Erythroblast (primary cell): ENCODE results near the gene CPLX3.

ENCODE experiments used
- GATA1 ChIP-seq: IDR thresholded peaks from 2 replicates; pipeline ENCODE4 v1.6.1; 2011; ENCODE audit warnings: low read depth, mild to moderate bottlenecking, control low read depth, low read length, moderate library complexity
- POLR2A ChIP-seq: IDR thresholded peaks from 2 replicates; pipeline ENCODE4 v1.6.1; 2011; ENCODE audit warnings: mild to moderate bottlenecking, low read length

- TF ChIP-seq POLR2A (no peak), GATA1 (no peak)
Observed at GRCh38 chr15:74847432-74847831, 21.0 kb downstream of the CPLX3 start.
